Epidermal melanocyte (primary cell): ENCODE measurements around the gene MAGI3.
"Not testable (repeated sequence)": the region's sequence is repeated elsewhere in the genome, so short reads cannot be mapped to it uniquely, and the experiment has no call there.

Experiments used
- DNase-seq: peaks from one replicate; pipeline ENCODE4 v3.0.0; 2011; ENCODE audit warnings: low spot score; ENCODE audit not compliant: insufficient read length

The MAGI3 gene

DNA sequence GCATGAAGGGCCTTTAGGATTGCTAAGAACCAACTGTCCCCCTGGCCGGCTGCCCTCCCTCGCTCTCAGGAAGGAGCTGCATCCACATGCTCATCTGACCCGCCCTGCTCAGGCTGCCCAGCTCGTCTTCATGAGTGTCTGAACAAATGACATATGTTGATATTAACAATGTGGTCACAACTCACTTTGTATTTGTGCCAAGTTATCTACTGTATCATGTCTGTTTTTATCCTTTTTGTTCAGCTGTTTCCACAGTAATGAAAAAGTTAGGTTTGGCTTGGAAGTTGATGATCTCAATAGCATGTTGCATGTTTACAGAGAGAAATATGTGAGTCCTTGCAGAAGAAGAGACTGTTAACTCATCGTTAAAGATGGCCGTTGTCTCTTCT, 293.8 kb downstream of the MAGI3 start:
- DNase-seq, result no peak

DNA sequence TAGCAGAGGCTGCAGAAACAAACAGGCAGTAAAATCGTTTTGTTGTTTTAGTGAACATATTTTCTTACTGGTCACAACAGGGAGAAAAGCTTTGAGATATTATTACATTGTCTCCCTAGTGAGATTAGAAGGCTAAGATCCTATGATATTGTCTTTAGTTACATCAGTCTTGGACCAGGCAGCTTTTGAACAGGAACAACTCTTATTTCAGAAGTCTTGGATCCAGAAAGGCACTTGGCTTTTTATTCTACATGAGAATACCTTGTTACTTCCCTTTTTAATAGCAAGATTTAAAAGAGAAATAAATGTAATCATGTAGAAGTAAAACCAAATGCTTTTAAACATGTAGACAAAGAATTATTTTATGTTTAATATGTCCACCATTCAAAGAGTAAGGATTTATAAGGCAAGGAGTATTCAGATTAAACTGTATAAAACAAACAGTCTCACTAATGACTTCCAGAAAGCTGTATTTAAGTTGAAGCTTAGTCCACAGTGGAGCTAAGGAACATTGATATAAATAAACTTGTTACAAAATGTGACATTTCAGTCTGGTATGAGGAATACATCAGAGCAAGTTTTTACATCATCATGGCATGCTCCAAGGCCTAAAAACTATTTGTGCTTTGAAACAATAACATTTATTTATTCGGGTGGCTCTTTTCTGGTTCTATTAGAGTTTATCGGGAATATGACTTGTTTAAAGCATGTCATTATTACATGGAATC, 296.7 kb downstream of the MAGI3 start:
- no peak for DNase-seq

DNA sequence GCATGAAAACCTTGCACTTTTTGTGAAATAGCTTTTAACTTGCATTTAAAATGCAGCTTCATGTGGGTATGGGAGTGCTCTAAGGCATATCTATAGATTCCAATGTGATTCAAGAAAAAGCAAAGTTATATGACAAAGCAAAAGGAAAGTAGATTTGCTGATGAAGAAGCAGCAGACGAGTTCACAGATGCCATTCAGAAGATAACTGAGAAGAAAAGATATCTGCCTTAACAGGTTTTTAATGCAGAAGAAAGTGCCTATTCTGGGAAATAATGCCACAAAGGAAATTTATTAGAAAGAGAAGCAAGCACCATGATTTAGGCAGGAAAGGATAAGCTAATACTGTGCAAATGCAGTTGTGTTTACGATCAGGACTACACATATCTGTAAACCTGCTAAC, 300.9 kb downstream of the MAGI3 start:
- DNase-seq, result no peak

DNA sequence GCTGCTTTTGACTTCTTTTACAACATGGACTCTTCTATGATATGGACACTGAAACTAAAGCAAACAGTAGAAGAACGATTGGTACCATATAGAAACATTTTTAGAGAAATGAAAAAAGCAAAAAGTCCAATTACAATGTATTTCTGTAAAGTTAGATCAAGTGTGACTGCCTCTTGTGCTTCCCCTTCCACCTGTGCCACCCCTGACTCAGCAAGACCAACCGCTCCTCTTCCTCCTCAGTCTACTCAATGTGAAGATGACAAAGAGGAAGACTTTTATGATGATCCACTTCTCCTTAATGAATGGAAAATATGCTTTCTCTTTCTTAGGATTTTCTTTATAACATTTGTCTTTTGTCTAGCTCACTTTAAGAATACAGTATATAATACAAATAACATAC, 302.0 kb downstream of the MAGI3 start:
- DNase-seq, result no peak

DNA sequence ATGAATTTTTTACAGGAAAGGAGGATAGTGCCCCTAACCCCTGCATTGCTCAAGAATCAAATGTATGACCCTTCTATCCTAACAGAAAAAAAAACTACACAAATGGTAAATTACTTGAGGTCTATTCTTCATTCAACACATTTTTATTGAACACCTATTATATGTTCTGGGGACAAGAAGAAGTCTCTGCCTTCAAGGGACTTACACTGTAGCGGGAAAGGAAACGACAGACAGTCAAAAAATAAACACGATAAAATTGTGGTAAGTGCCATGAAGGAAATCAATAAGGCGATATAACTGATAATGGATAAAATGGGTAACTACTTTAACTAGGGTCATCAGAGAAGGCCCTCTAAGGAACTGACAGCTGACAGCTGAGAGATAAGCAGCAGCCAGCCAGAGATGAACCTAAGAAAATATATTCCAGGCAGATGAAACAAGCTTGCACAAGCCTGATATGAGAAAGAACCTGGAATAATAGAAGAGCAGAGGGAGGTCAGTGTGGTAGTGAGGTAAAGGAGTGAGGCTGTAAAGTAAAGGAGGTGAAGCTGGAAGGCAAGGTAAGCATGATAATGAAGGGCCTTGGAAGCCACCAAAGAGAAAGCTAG, 302.6 kb downstream of the MAGI3 start:
- no peak for DNase-seq

DNA sequence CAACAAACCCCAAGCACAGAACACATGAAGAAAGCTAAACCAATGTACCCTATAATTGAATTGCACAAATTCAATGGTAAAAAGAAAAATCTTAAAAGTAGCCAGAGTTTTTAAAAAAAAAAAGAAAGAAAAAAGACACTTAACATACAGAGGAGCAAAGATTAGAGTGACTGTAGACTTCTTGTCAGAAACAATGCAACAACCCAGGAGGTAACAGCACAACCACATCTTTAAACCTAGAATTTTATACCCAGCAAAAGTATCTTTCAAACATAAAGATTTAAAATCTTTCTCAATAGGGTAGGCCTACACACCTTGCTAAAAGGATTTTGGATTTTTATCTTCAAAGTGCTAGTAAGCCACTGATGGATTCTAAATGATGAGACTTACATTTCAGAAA, 304.6 kb downstream of the MAGI3 start:
- no peak for DNase-seq

DNA sequence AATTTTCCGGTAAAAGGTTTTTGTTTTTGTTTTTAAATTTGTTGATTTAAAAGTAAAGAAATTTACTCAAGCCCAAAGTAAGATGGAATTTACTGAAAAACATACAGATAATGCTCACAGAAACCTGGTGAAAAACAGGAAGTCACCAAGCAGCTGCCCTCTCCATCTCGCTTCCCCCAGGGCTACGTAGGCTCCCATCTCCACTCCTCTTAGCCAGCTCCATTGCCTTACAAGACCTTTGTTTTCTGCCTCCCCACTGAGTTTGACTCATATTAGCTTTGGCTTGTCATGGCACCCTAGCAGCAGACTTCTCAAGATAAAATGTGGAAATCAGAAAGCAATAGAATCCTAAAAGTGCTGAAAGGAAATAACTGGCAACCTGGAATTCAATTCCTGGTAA, 311.1 kb downstream of the MAGI3 start:
- no peak for DNase-seq

DNA sequence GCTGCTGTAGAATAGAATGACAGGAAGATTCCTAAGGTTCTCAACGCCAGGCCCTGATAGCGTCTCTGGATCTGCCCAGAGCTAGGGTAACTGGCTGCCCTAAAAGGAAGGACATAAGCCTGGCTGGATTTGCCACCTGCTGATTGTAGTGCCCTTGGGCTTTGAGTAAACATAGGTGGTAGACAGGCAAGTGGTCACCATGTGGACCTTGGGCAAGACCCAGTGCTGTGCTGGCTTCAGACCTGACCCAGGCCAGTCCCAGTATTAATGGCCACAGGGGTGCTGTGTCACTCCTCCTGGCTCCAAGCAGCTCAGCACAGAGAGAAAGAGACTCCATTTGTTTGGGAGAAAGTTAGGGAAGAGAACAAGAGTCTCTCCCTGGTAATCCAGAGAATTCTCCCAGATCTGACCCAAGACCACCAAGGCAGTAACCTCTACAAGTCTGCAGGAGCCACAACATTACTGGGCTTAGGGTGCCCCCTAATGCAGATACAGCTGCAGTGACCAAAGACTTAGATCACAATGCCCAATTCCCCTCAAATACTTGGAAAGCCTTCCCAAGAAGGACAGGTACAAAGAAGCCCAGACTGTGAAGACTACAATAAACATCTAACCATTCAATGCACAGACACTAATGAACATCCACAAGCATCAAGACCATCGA, 324.4 kb downstream of the MAGI3 start:
- DNase-seq, result no peak

DNA sequence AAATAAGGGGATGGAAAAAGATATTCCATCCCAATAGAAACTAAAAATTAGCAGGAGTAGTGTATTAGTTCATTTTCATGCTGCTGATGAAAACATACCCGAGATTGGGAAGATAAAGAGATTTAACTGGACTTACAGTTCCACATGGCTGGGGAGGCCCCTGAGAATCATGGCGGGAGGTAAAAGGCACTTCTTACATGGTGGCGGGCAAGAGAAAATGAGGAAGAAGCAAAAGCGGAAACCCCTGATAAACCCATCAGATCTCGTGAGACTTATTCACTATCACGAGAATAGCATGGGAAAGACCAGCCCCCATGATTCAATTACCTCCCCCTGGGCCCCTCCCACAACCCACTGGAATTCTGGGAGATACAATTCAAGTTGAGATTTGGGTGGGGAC, 327.2 kb downstream of the MAGI3 start:
- not testable (repeated sequence) for DNase-seq

DNA sequence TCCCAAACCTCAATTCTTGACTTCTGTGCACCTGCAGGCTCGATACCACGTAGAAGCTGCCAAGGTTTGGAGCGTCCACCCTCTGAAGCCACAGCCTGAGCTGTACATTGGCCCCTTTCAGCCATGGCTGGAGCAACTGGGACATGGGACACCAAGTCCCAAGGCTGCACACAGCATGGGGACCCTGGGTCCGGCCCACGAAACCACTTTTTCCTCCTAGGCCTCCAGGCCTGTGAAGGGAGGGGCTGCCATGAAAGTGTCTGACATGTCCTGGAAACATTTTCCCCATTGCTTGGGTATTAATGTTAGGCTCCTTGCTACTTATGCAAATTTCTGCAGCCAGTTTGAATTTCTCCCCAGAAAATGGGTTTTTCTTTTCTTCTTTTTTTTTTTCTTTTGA, 328.3 kb downstream of the MAGI3 start:
- DNase-seq, result not testable (repeated sequence)

DNA sequence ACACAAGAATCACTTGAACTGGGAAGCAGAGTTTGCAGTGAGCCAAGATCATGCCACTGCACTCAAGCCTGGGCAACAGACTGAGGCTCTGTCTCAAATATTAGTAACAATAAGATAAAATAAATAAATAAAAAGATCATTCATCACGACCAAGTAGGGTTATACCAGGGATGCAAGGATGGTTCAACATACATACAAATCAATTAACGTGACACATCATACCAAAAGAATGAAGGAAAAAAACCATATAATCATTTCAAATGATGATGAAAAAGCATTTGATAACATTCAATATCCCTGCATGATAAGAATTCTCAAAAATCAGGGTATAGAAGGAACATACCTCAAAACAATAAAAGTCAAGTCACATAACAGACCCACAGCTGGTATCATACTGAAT, 330.7 kb downstream of the MAGI3 start:
- no peak for DNase-seq

DNA sequence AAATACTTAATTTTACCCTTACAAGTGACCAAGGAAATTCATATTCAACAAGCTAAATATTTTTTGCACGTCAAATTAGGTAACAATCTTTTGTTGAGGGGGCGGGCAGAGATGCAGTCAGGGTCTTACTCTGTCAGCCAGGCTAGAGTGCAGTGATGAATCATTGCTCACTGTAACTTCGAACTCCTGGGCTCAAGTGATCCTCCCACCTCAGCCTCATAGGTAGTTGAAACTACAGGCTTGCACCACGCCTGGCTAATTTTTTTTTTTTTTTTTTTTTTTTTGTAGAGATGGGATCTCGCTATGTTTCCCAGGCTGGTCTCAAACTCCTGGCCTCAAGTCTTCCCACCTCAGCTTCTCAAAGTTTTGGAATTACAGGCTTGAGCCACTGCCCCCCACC, 342.5 kb downstream of the MAGI3 start:
- DNase-seq, result no peak

DNA sequence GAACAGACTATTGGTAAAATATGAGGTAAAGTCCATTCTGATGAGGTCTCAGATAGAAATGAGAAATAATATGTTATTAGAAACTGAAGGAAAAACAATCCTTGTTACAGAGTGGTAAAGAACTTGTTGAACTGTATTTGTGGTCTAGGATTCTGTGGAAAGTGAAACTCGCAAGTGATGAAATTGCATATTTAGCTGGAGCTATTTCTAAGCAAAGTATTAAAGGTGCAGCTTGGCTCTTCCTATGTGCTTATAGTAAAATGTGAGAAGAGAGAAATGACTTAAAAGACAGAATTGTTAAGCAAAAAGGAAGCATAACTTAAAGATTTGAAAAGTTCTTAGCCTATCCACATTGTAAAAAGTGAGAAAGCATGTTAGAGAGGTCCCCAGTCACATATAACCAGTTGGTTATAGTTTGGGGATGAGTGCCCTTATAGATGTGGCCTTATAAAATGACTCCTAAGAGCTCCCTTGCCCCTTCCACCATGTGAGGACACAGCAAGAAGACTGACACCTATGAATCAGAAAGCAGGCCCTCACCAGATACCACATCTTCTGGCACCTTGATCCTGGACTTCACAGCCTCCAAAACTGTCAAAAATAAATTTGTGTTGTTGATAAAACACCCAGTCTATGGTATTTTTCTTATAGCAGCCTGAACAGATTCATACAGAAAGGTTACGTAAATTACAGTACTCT, 344.2 kb downstream of the MAGI3 start:
- DNase-seq, result no peak
